Activated CD4-positive, alpha-beta T cell treated with anti-CD3 and anti-CD28 coated beads, Interleukin-2, amount 50 U/mL, for 16 hours (primary cell): ENCODE data around the gene STOML1.
"Not testable (repeated sequence)": the region's sequence is repeated elsewhere in the genome, so short reads cannot be mapped to it uniquely, and the experiment has no call there.

ENCODE experiments used
- DNase-seq: peaks from one replicate; pipeline ENCODE4 v3.0.0-alpha.2; 2020

STOML1 gene

GRCh38 chr15:73944161-73945129 is 47.6 kb downstream of the STOML1 start:
- DNase-seq, result no peak

GRCh38 chr15:73942751-73943270 is 49.3 kb downstream of the STOML1 start:
- DNase-seq, result no peak

GRCh38 chr15:73941871-73942635 is 50.0 kb downstream of the STOML1 start:
- DNase-seq, result no peak

- DNase-seq, result no peak
Measured at GRCh38 chr15:73941449-73941848, 50.6 kb downstream of the STOML1 start.

GRCh38 chr15:73941044-73941443 is 51.1 kb downstream of the STOML1 start:
- no peak for DNase-seq

- DNase-seq, result no peak
Measured at GRCh38 chr15:73940061-73940981, 51.8 kb downstream of the STOML1 start.

GRCh38 chr15:73939138-73939537 is 53.0 kb downstream of the STOML1 start:
- no peak for DNase-seq

- DNase-seq, result not testable (repeated sequence)
Measured at GRCh38 chr15:73938516-73938915, 53.6 kb downstream of the STOML1 start.

GRCh38 chr15:73937726-73938125 is 54.4 kb downstream of the STOML1 start:
- DNase-seq, result no peak

- no peak for DNase-seq
Measured at GRCh38 chr15:73937296-73937695, 54.8 kb downstream of the STOML1 start.

- no peak for DNase-seq
Measured at GRCh38 chr15:73936588-73937290, 55.4 kb downstream of the STOML1 start.

- no peak for DNase-seq
Measured at GRCh38 chr15:73936181-73936580, 55.9 kb downstream of the STOML1 start.

- no peak for DNase-seq
Measured at GRCh38 chr15:73935547-73935946, 56.5 kb downstream of the STOML1 start.

GRCh38 chr15:73934281-73934680 is 57.8 kb downstream of the STOML1 start:
- no peak for DNase-seq

GRCh38 chr15:73932381-73933191 is 59.5 kb downstream of the STOML1 start:
- no peak for DNase-seq

GRCh38 chr15:73931441-73931840 is 60.7 kb downstream of the STOML1 start:
- DNase-seq, result no peak

- no peak for DNase-seq
Measured at GRCh38 chr15:73930790-73931281, 61.3 kb downstream of the STOML1 start.

GRCh38 chr15:73930371-73930770 is 61.7 kb downstream of the STOML1 start:
- no peak for DNase-seq

- DNase-seq, result no peak
Measured at GRCh38 chr15:73928971-73929627, 63.0 kb downstream of the STOML1 start.
